Neutrophil (primary cell): ENCODE data around the gene IGSF21.

ENCODE experiments used
- H3K27ac ChIP-seq: fragments of 200-600 bp; sonication (generic); 2 replicates; pipeline ENCODE4 v1.5.1; 2016; ENCODE audit warnings: mild to moderate bottlenecking, moderate library complexity
- H3K27me3 ChIP-seq: fragments of 200-600 bp; sonication (generic); 2 replicates; pipeline ENCODE4 v1.6.0; 2016; ENCODE audit warnings: mild to moderate bottlenecking
- H3K36me3 ChIP-seq: fragments of 200-600 bp; sonication (generic); 2 replicates; pipeline ENCODE4 v1.5.1; 2017
- H3K4me1 ChIP-seq, 2 experiments: fragments of 200-600 bp in 1 of 2; sonication (generic) in 1 of 2; 1 replicate in 1 of 2; 2 replicates in 1 of 2; pipeline versions ENCODE4 v1.5.1 to v1.6.1; 2013 to 2016; ENCODE audit warnings: low read depth in 1 of 2, low read length in 1 of 2, mild to moderate bottlenecking in 1 of 2, moderate library complexity in 1 of 2; ENCODE audit not compliant: control insufficient read depth in 1 of 2, insufficient read depth in 1 of 2
- H3K4me3 ChIP-seq, 2 experiments: fragments of 200-600 bp in 1 of 2; sonication (generic) in 1 of 2; 1 replicate in 1 of 2; 2 replicates in 1 of 2; pipeline ENCODE4 v1.5.1; 2013 to 2016; ENCODE audit warnings: low read depth in 1 of 2, low read length in 1 of 2, mild to moderate bottlenecking in 1 of 2, moderate library complexity in 1 of 2
- H3K9me3 ChIP-seq: fragments of 200-600 bp; sonication (generic); 2 replicates; pipeline ENCODE4 v1.5.1; 2016
- TF ChIP-seq, protein P1 (sequence below): fragments of 200-600 bp; sonication (generic); IDR thresholded peaks from 2 replicates; pipeline ENCODE4 v1.5.1; 2016; ENCODE audit warnings: antibody characterized with exemption

IGSF21 gene

GRCh38 chr1:18179009-18179408 lies 71.4 kb downstream of the IGSF21 start:
- Histone ChIP-seq H3K36me3 (no peaks in the 10 kb centered on the region), H3K27me3 (peaks cover 20% of the 10 kb centered on the region), H3K9me3 (no peaks in the 10 kb centered on the region), H3K27ac (no peak overlapping the region), H3K4me3 (no peak overlapping the region), H3K4me1 (no peaks in the 10 kb centered on the region)
- TF ChIP-seq, protein P1, sequence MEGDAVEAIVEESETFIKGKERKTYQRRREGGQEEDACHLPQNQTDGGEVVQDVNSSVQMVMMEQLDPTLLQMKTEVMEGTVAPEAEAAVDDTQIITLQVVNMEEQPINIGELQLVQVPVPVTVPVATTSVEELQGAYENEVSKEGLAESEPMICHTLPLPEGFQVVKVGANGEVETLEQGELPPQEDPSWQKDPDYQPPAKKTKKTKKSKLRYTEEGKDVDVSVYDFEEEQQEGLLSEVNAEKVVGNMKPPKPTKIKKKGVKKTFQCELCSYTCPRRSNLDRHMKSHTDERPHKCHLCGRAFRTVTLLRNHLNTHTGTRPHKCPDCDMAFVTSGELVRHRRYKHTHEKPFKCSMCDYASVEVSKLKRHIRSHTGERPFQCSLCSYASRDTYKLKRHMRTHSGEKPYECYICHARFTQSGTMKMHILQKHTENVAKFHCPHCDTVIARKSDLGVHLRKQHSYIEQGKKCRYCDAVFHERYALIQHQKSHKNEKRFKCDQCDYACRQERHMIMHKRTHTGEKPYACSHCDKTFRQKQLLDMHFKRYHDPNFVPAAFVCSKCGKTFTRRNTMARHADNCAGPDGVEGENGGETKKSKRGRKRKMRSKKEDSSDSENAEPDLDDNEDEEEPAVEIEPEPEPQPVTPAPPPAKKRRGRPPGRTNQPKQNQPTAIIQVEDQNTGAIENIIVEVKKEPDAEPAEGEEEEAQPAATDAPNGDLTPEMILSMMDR: no peak

GRCh38 chr1:18182398-18183160 lies 75.0 kb downstream of the IGSF21 start:
- H3K4me1 ChIP-seq: no peaks in the 10 kb centered on the region

DNA sequence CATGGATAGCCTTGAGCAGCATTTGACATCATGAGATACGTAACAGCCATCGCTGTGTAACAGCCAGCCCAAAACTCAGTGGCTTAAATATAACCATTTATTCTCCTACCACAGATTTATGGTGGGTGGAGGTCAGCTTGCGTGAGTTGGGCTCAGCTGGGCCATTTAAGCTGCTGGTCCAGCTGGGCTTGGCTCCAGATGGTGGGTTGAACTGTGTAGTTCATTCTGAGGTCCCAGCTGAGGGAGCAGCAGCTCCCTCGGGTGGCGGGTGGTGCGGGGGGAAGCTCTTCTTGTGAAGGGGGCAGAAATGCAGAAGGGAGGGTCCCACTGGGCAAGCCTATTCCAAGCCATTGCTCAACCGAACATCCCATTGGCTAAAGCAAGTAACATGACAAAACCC lies 75.9 kb downstream of the IGSF21 start:
- peaks cover 2% of the 10 kb centered on the region for H3K27me3 ChIP-seq
- TF ChIP-seq, protein P1: no peak
- no peaks in the 10 kb centered on the region for H3K4me1 ChIP-seq
- no peak overlapping the region for H3K27ac ChIP-seq
- H3K9me3 ChIP-seq: no peaks in the 10 kb centered on the region
- no peaks in the 10 kb centered on the region for H3K36me3 ChIP-seq
- no peak overlapping the region for H3K4me3 ChIP-seq

More at GRCh38 chr1:18182398-18183160, 75.0 kb downstream of the IGSF21 start:
- TF ChIP-seq, protein P1: no peak
- no peaks in the 10 kb centered on the region for H3K36me3 ChIP-seq
- H3K27me3 ChIP-seq: peaks cover 12% of the 10 kb centered on the region
- H3K9me3 ChIP-seq: no peaks in the 10 kb centered on the region
- no peak overlapping the region for H3K4me3 ChIP-seq
- no peak overlapping the region for H3K27ac ChIP-seq

DNA sequence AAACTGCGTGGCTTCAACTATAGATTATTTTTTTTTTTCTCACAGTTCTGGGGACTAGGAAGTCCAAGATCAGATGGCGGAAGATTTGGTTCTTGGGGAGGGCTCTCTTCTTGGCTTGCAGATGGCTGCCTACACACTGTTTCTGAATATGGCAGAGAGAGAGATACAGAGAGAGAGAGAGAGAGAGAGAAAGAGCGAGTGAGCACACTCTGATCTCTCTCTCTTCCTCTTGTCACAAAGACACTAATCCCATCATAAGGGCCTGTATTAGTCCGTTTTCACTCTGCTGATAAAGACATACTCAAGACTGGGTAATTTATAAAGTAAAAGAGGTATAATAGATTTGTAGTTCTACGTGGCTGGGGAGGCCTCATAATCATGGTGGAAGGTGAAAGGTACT lies 79.5 kb downstream of the IGSF21 start:
- Histone ChIP-seq H3K36me3 (no peaks in the 10 kb centered on the region), H3K4me1 (no peaks in the 10 kb centered on the region), H3K9me3 (no peaks in the 10 kb centered on the region), H3K27me3 (no peaks in the 10 kb centered on the region), H3K4me3 (no peak overlapping the region), H3K27ac (no peak overlapping the region)
- TF ChIP-seq, protein P1: no peak

GRCh38 chr1:18188820-18189517 lies 81.4 kb downstream of the IGSF21 start:
- no peak overlapping the region for H3K27ac ChIP-seq
- no peak overlapping the region for H3K4me3 ChIP-seq
- H3K4me1 ChIP-seq: no peaks in the 10 kb centered on the region
- TF ChIP-seq, protein P1: no peak
- no peaks in the 10 kb centered on the region for H3K36me3 ChIP-seq
- H3K27me3 ChIP-seq: no peaks in the 10 kb centered on the region
- no peaks in the 10 kb centered on the region for H3K9me3 ChIP-seq
